Measurements from ENCODE around the gene CPN2. TPM values are rescaled to one million over a fixed set of nuclear protein-coding genes. Genes with fewer than 3 reads are reported as not detected.

Gene CPN2
- total RNA-seq, 1 donor from 2014 or later: not detected

- no peak for ATAC-seq
Observed at GRCh38 chr3:194292331-194292730, 58.8 kb downstream of the CPN2 start.

Other genes starting within 250 kb of the CPN2 start
- 95.2 TPM for gene HES1, start 215.2 kb downstream of the CPN2 start, total RNA-seq
- 0.04 TPM for gene LRRC15, start 18.4 kb upstream of the CPN2 start, total RNA-seq
- 0.08 TPM for gene GP5, start 47.9 kb upstream of the CPN2 start, total RNA-seq
- gene ATP13A3, start 135.7 kb upstream of the CPN2 start, total RNA-seq: 36.9 TPM

All from esophagus mucosa (tissue), 1 donor.